ENCODE data around the gene CISH. TPM values are rescaled to one million over a fixed set of nuclear protein-coding genes. Genes with fewer than 3 reads are reported as not detected.

The CISH gene
- total and polyA plus RNA-seq, 2 of the 4 experiments (the other 2 are of a cell fraction): 0.90 to 4.0 TPM

DNA sequence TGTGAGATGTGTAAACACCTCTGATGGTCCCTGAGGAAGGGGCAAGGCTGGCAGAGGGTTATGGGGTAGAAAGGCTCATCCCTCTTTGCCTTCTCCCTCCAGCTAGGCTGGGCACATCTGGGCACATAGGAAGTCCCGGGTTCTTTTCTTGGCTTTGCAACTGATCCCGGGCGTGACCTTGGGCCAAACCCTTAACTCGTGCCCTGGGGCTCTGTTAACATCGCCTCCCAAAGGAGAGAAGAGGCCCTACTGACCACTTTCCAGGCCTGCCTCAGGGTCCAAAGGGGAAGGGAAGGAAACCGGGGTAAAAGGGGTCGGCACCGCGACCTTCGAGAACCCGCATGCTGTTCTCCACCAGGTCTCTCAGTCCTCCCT, 44.6 kb downstream of the CISH start:
- Histone ChIP-seq H2BK15ac (ENCODE audit: low read depth, low read length) (peak overlapping the region; percentile 29; the same call in 1 of the 3 replicates), H2AK9ac (replicated peaks; ENCODE audit: low read depth, low read length, poor library complexity) (peak overlapping the region; percentile 91), H2BK120ac (ENCODE audit: low read depth, low read length) (0 out of 2 replicates have a peak overlapping the region, but pooled peaks have one; percentile 1), H3K27ac (ENCODE audit: insufficient read depth, low read length) (peak overlapping the region; percentile 17), H3K23ac (ENCODE audit: low read depth, low read length) (peak overlapping the region; percentile 6), H2BK5ac (ENCODE audit: low read depth, low read length, poor library complexity, severe bottlenecking) (no peak overlapping the region), H4K5ac (ENCODE audit: low read depth, low read length) (peak overlapping the region; percentile 65), H3K9me3 (ENCODE audit: control insufficient read depth, insufficient read depth, low read length) (no peaks in the 10 kb centered on the region), H2AK5ac (ENCODE audit: low read depth, low read length) (peak overlapping the region; percentile 83), H3K79me1 (ENCODE audit: low read depth in 1 of 2, low read length in 2 of 2) (peaks cover 18 to 38% of the 10 kb centered on the region in 2 experiments; a peak in 3 of 4 replicates), H3K4me2 (ENCODE audit: low read depth, low read length) (peak overlapping the region; percentile 84), H3K14ac (replicated peaks; ENCODE audit: low read depth, low read length) (peak overlapping the region; percentile 26), H3K9ac (ENCODE audit: low read depth, low read length) (peak overlapping the region; percentile 75), H3K18ac (ENCODE audit: low read depth, low read length) (peak overlapping the region; percentile 8; the same call in 1 of the 2 replicates), H3K56ac (ENCODE audit: extremely low read depth, insufficient read depth, low read length) (peak overlapping the region; percentile 53; the same call in 1 of the 2 replicates), H3K4ac (ENCODE audit: low read depth, low read length) (peak overlapping the region; percentile 61), H3K9me1 (ENCODE audit: insufficient read depth, low read length) (peaks cover 10% of the 10 kb centered on the region), H2AFZ (replicated peaks; ENCODE audit: low read length, poor library complexity) (peak overlapping the region; percentile 98), H3K4me1 (ENCODE audit: control insufficient read depth, insufficient read depth, low read length) (peaks cover 5% of the 10 kb centered on the region; the same call in 1 of the 2 replicates), H4K91ac (ENCODE audit: insufficient read depth, low read depth, low read length) (peak overlapping the region; percentile 50), H4K20me1 (ENCODE audit: insufficient read depth, low read length) (no peaks in the 10 kb centered on the region), H3K36me3 (ENCODE audit: control insufficient read depth, insufficient read depth, low read length) (no peaks in the 10 kb centered on the region), H4K8ac (ENCODE audit: low read depth in 2 of 2, low read length in 2 of 2) (peak overlapping the region; percentile 59 to 89; a peak in 2 of 4 replicates), H2BK20ac (ENCODE audit: low read depth, low read length) (no peak overlapping the region), H3K27me3 (ENCODE audit: control insufficient read depth, insufficient read depth, low read length) (no peaks in the 10 kb centered on the region), H3K4me3 (ENCODE audit: insufficient read depth, low read depth, low read length) (peak overlapping the region; percentile 51)
- no peak for DNase-seq
- dilution Hi-C loops (cut with HindIII; ENCODE audit: low sequenced_read_pairs, unreplicated experiment): no loop called here
- WGBS, 2 experiments (ENCODE audit: extremely low coverage in 2 of 2, insufficient read length in 1 of 2): 0% methylated on average over 1 of the region's 11 CpGs; no CpG with 5 or more reads in 1 of the 2 experiments
- in situ Hi-C loops (cut with MboI; ENCODE audit: low sequenced_read_pairs): no loop called here
- TF ChIP-seq RAD21 (IDR thresholded peaks at IDR 0.05; ENCODE audit: low read length): no peak
- TF ChIP-seq BHLHE40 (IDR thresholded peaks at IDR 0.05; ENCODE audit: low read depth, low read length): no peak
- TF ChIP-seq RCOR1 (IDR thresholded peaks at IDR 0.05; ENCODE audit: insufficient replicate concordance, low read length): no peak
- no peak for TF ChIP-seq MXI1 (IDR thresholded peaks at IDR 0.05; ENCODE audit: borderline replicate concordance, low read depth, low read length)
- TF ChIP-seq CHD1 (IDR thresholded peaks at IDR 0.05; ENCODE audit: low read depth, low read length): no peak
- no TSS peak for BruUV-seq (replicated peaks)
- ChIA-PET CTCF (interaction anchor here (3.5 kb wide), 1 partner anchor 49 kb away, joined by 17 read pairs; the partner anchor contains the start of gene MAPKAPK3), POLR2A (ENCODE audit: unreplicated experiment) (no interaction called here)
- ATAC-seq (ENCODE audit: low read depth): no peak
- intact Hi-C loops (cut with micrococcal nuclease): loop anchor here (5.0 kb wide), 1 partner anchor 1105 kb away; the partner anchor contains the start of gene TEX264
